Esophagus squamous epithelium (tissue), 4 donors: ENCODE results near the gene BPIFA3.

Experiments
- CTCF ChIP-seq, 6 experiments: fragments of 450-650 bp in 4 of 6; fragments of 200-600 bp in 2 of 6; sonication (generic) in 2 of 6; IDR thresholded peaks; one replicate each; pipeline ENCODE4 v1.5.1; 2016 to 2019; ENCODE audit warnings: antibody characterized with exemption in 6 of 6, mild to moderate bottlenecking in 4 of 6, moderate library complexity in 4 of 6
- POLR2A ChIP-seq, 4 donors: fragments of 450-650 bp; IDR thresholded peaks; one replicate each; pipeline ENCODE4 v1.6.1; 2017; ENCODE audit warnings: antibody characterized with exemption in 4 of 4, mild to moderate bottlenecking in 4 of 4, moderate library complexity in 3 of 4

DNA sequence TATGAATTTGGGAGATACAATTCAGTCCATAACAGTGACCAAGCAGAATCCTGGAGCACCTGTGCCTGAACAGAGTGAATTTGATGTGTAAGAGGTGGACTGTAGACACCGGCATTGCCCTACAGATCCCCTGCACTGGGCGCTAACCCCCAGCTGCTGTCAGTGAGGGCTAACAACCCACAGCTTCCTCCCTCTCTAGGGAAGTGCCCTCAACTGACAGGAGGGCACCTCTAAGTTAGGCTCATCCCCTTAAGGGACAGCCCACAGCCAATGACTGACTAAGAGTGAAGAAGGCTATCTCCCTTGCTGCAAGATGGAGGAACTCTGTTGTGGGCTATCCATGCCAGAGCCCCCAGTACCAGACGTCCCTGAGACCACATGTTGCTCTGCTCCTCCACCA is 50.5 kb downstream of the BPIFA3 start:
- TF ChIP-seq CTCF (IDR thresholded peaks at IDR 0.05) (no peak), POLR2A (IDR thresholded peaks at IDR 0.05) (no peak)
